ENCODE results near the gene GRID1. TPM values are rescaled to one million over a fixed set of nuclear protein-coding genes. Genes with fewer than 3 reads are reported as not detected.

GRID1 gene
- polyA plus RNA-seq, 1 experiment, result 0.49 TPM

- no peak for TF ChIP-seq CTCF (IDR thresholded peaks at IDR 0.05; ENCODE audit: insufficient read depth, low read depth, low read length)
- CTCF ChIA-PET, result no interaction called here
- no peak overlapping the region for H3K4me3 ChIP-seq (ENCODE audit: low read depth, low read length)
- no peaks in the 10 kb centered on the region for H3K36me3 ChIP-seq (ENCODE audit: control insufficient read depth, insufficient read depth, low read length)
- no peaks in the 10 kb centered on the region; the same call in 1 of the 2 replicates for H3K27me3 ChIP-seq (ENCODE audit: control insufficient read depth, insufficient read depth, low read length)
- no peak for DNase-seq (ENCODE audit: low read depth)
- POLR2A ChIA-PET, result no interaction called here
Observed at GRCh38 chr10:86193841-86194240, 172.8 kb downstream of the GRID1 start.

GRCh38 chr10:86192691-86193090 lies 173.9 kb downstream of the GRID1 start:
- H3K36me3 ChIP-seq (ENCODE audit: control insufficient read depth, insufficient read depth, low read length), result no peaks in the 10 kb centered on the region

GRCh38 chr10:86192147-86192546 lies 174.4 kb downstream of the GRID1 start:
- CTCF ChIA-PET, result no interaction called here
- H3K4me3 ChIP-seq (ENCODE audit: low read depth, low read length), result no peak overlapping the region
- H3K36me3 ChIP-seq (ENCODE audit: control insufficient read depth, insufficient read depth, low read length), result no peaks in the 10 kb centered on the region
- TF ChIP-seq CTCF (IDR thresholded peaks at IDR 0.05; ENCODE audit: insufficient read depth, low read depth, low read length), result no peak
- no peaks in the 10 kb centered on the region for H3K27me3 ChIP-seq (ENCODE audit: control insufficient read depth, insufficient read depth, low read length)
- DNase-seq (ENCODE audit: low read depth), result no peak
- POLR2A ChIA-PET, result no interaction called here

More at GRCh38 chr10:86192691-86193090, 173.9 kb downstream of the GRID1 start:
- DNase-seq (ENCODE audit: low read depth), result no peak
- no peaks in the 10 kb centered on the region; the same call in 1 of the 2 replicates for H3K27me3 ChIP-seq (ENCODE audit: control insufficient read depth, insufficient read depth, low read length)
- no peak for TF ChIP-seq CTCF (IDR thresholded peaks at IDR 0.05; ENCODE audit: insufficient read depth, low read depth, low read length)
- ChIA-PET CTCF (no interaction called here), POLR2A (no interaction called here)
- H3K4me3 ChIP-seq (ENCODE audit: low read depth, low read length), result no peak overlapping the region

GRCh38 chr10:86191686-86192085 lies 174.9 kb downstream of the GRID1 start:
- CTCF ChIA-PET, result no interaction called here
- no peaks in the 10 kb centered on the region for H3K27me3 ChIP-seq (ENCODE audit: control insufficient read depth, insufficient read depth, low read length)

GRCh38 chr10:86191166-86191565 lies 175.4 kb downstream of the GRID1 start:
- no peak for TF ChIP-seq CTCF (IDR thresholded peaks at IDR 0.05; ENCODE audit: insufficient read depth, low read depth, low read length)
- no peak for DNase-seq (ENCODE audit: low read depth)
- H3K36me3 ChIP-seq (ENCODE audit: control insufficient read depth, insufficient read depth, low read length), result no peaks in the 10 kb centered on the region
- H3K4me3 ChIP-seq (ENCODE audit: low read depth, low read length), result no peak overlapping the region
- ChIA-PET CTCF (no interaction called here), POLR2A (no interaction called here)
- no peaks in the 10 kb centered on the region for H3K27me3 ChIP-seq (ENCODE audit: control insufficient read depth, insufficient read depth, low read length)

More at GRCh38 chr10:86191686-86192085, 174.9 kb downstream of the GRID1 start:
- no peak for TF ChIP-seq CTCF (IDR thresholded peaks at IDR 0.05; ENCODE audit: insufficient read depth, low read depth, low read length)
- H3K4me3 ChIP-seq (ENCODE audit: low read depth, low read length), result no peak overlapping the region
- no peaks in the 10 kb centered on the region for H3K36me3 ChIP-seq (ENCODE audit: control insufficient read depth, insufficient read depth, low read length)
- POLR2A ChIA-PET, result no interaction called here
- no peak for DNase-seq (ENCODE audit: low read depth)
